GM23338 (cell line): ENCODE measurements around the gene TNIP1. TPM values are rescaled to one million over a fixed set of nuclear protein-coding genes. Genes with fewer than 3 reads are reported as not detected.

Experiments used
- ATAC-seq: fragments of 200-7000 bp; cut with Tn5 transposase; 3 replicates; pipeline ENCODE4 v1.9.1; 2020
- DNase-seq: peaks from one replicate; pipeline ENCODE4 v3.0.0-alpha.2; 2015; ENCODE audit warnings: low spot score
- H2AFZ ChIP-seq: fragments of 200-600 bp; sonication (generic); 2 replicates; pipeline ENCODE4 v1.8.0; 2016; ENCODE audit warnings: antibody characterized with exemption, mild to moderate bottlenecking, moderate library complexity
- H3F3A ChIP-seq: fragments of 200-600 bp; sonication (generic); replicated peaks from 2 replicates; pipeline ENCODE4 v1.8.0; 2017; ENCODE audit warnings: antibody characterized with exemption, mixed run types, low read depth
- H3K27ac ChIP-seq: fragments of 200-600 bp; sonication (generic); 2 replicates; pipeline ENCODE4 v1.6.1; 2016; ENCODE audit warnings: low read depth
- H3K27me3 ChIP-seq: fragments of 200-600 bp; sonication (generic); 2 replicates; pipeline ENCODE4 v1.8.0; 2016; ENCODE audit warnings: mild to moderate bottlenecking, mixed run types, moderate library complexity; ENCODE audit not compliant: insufficient read depth
- H3K36me3 ChIP-seq: fragments of 200-600 bp; sonication (generic); 2 replicates; pipeline ENCODE4 v1.8.0; 2016; ENCODE audit warnings: mild to moderate bottlenecking; ENCODE audit not compliant: insufficient read depth
- H3K4me1 ChIP-seq: fragments of 200-600 bp; sonication (generic); 2 replicates; pipeline ENCODE4 v1.8.0; 2016; ENCODE audit warnings: mild to moderate bottlenecking, moderate library complexity; ENCODE audit not compliant: insufficient read depth
- H3K4me2 ChIP-seq: fragments of 200-600 bp; sonication (generic); 2 replicates; pipeline ENCODE4 v1.7.1; 2017; ENCODE audit warnings: mixed run types
- H3K4me3 ChIP-seq: fragments of 200-600 bp; sonication (generic); 2 replicates; pipeline ENCODE4 v1.6.1; 2016; ENCODE audit warnings: mixed run types
- H3K79me2 ChIP-seq: fragments of 200-600 bp; sonication (generic); replicated peaks from 2 replicates; pipeline ENCODE4 v1.8.0; 2017; ENCODE audit warnings: mild to moderate bottlenecking; ENCODE audit not compliant: insufficient read depth
- H3K9me2 ChIP-seq: fragments of 200-600 bp; sonication (generic); 2 replicates; pipeline ENCODE4 v1.8.0; 2017; ENCODE audit not compliant: insufficient read depth
- H4K20me1 ChIP-seq: fragments of 200-600 bp; sonication (generic); replicated peaks from 2 replicates; pipeline ENCODE4 v1.8.0; 2017; ENCODE audit warnings: mild to moderate bottlenecking; ENCODE audit not compliant: insufficient read depth
- H3K27ac Mint-ChIP-seq: 2 replicates; pipeline ENCODE4 v1.8.0; 2020; ENCODE audit warnings: inconsistent platforms, mild to moderate bottlenecking, moderate library complexity, mixed read lengths
- H3K27me3 Mint-ChIP-seq: 3 replicates; pipeline ENCODE4 v1.8.0; 2022; ENCODE audit warnings: low read depth, mild to moderate bottlenecking, moderate library complexity, mixed read lengths, inconsistent platforms; ENCODE audit not compliant: insufficient read depth, poor library complexity
- H3K36me3 Mint-ChIP-seq: 3 replicates; pipeline ENCODE4 v1.8.0; 2021; ENCODE audit warnings: low read depth, mild to moderate bottlenecking, inconsistent platforms, moderate library complexity, mixed read lengths
- H3K4me1 Mint-ChIP-seq: 3 replicates; pipeline ENCODE4 v1.8.0; 2020; ENCODE audit warnings: mild to moderate bottlenecking, inconsistent platforms, mixed read lengths
- H3K4me3 Mint-ChIP-seq: 3 replicates; pipeline ENCODE4 v1.8.0; 2021; ENCODE audit warnings: moderate library complexity, mild to moderate bottlenecking, inconsistent platforms, mixed read lengths
- H3K9me3 Mint-ChIP-seq: 3 replicates; pipeline ENCODE4 v1.8.0; 2020; ENCODE audit warnings: moderate library complexity, mild to moderate bottlenecking, inconsistent platforms, mixed read lengths
- CTCF ChIP-seq, 2 experiments: fragments of 200-600 bp in 1 of 2; sonication (generic) in 1 of 2; conservative IDR thresholded peaks; 2 replicates each; pipeline versions ENCODE4 v1.5.1 to v1.6.1; 2016 to 2017; ENCODE audit warnings: antibody characterized with exemption in 2 of 2, low read depth in 2 of 2, mild to moderate bottlenecking in 2 of 2, moderate library complexity in 1 of 2
- ETS1 ChIP-seq: IDR thresholded peaks from 2 replicates; pipeline ENCODE4 v1.6.1; 2016; ENCODE audit warnings: antibody characterized with exemption
- JUNB ChIP-seq: IDR thresholded peaks from one replicate; pipeline ENCODE4 v1.6.1; 2016; ENCODE audit warnings: antibody characterized with exemption; ENCODE audit not compliant: unreplicated experiment
- NANOG ChIP-seq: IDR thresholded peaks from 2 replicates; pipeline ENCODE4 v1.6.1; 2016; ENCODE audit warnings: antibody characterized with exemption, borderline replicate concordance
- STAT1 ChIP-seq: IDR thresholded peaks from one replicate; pipeline ENCODE4 v1.6.1; 2016; ENCODE audit warnings: antibody characterized with exemption; ENCODE audit not compliant: unreplicated experiment
- ZNF114 ChIP-seq: fragments of 250-450 bp; sonication (Bioruptor Pico); IDR thresholded peaks from 2 replicates; pipeline ENCODE4 v1.5.0; 2020; ENCODE audit warnings: mild to moderate bottlenecking, moderate library complexity
- ZNF462 ChIP-seq: fragments of 250-450 bp; sonication (Bioruptor Pico); IDR thresholded peaks from 2 replicates; pipeline ENCODE4 v1.5.0; 2020; ENCODE audit warnings: mild to moderate bottlenecking, moderate library complexity
- polyA plus RNA-seq: library from polyadenylated mRNA; unstranded; fragments of >200 nt; fragmentation: Nextera tagmentation; extraction: Ambion mirVana; gene quantifications from 2 replicates; pipeline ENCODE4 v1.2.1, GENCODE V29; 2016
- total RNA-seq: library from RNA; depleted of rRNA; stranded (reverse); fragments of >200 nt; shearing (Covaris generic); gene quantifications from 2 replicates; pipeline ENCODE4 v1.2.3, GENCODE V29; 2014

The TNIP1 gene
- total and polyA plus RNA-seq, 2 experiments from 2014 or later: 10.3 to 29.6 TPM

GRCh38 chr5:150989695-150990094 lies 91.1 kb downstream of the TNIP1 start:
- H3K4me1 Mint-ChIP-seq: no peaks in the 10 kb centered on the region
- no peak for TF ChIP-seq ETS1
- TF ChIP-seq STAT1: no peak
- no peak for TF ChIP-seq JUNB
- TF ChIP-seq ZNF462 (CRISPR knock-in tag): no peak
- no peak for TF ChIP-seq ZNF114 (CRISPR knock-in tag)
- TF ChIP-seq NANOG: no peak
- TF ChIP-seq CTCF (conservative IDR thresholded peaks at IDR 0.05; ENCODE audit: low read depth in 2 of 2): peak; percentile 81 to 91
- peaks cover 5% of the 10 kb centered on the region; the same call in 2 of the 3 replicates for H3K36me3 Mint-ChIP-seq
- H3K27me3 ChIP-seq: no peaks in the 10 kb centered on the region
- no peaks in the 10 kb centered on the region for H3K79me2 ChIP-seq
- peaks cover 30% of the 10 kb centered on the region for H3K9me3 Mint-ChIP-seq
- no peaks in the 10 kb centered on the region for H4K20me1 ChIP-seq
- no peaks in the 10 kb centered on the region for H3K27me3 Mint-ChIP-seq
- H3K4me2 ChIP-seq: no peak overlapping the region
- no peaks in the 10 kb centered on the region for H3K36me3 ChIP-seq
- no peak overlapping the region for H3K27ac Mint-ChIP-seq
- H3K9me2 ChIP-seq: no peaks in the 10 kb centered on the region
- H3K27ac ChIP-seq: no peak overlapping the region
- H3K4me1 ChIP-seq: no peaks in the 10 kb centered on the region
- no peaks in the 10 kb centered on the region for H3F3A ChIP-seq
- H3K4me3 Mint-ChIP-seq: no peak overlapping the region
- peak; percentile 95 for ATAC-seq
- H2AFZ ChIP-seq: 0 out of 2 replicates have a peak overlapping the region, but pooled peaks have one; percentile 49
- H3K4me3 ChIP-seq: no peak overlapping the region
- peak; percentile 86 for DNase-seq
